ENCODE data around the gene GMPR.

The GMPR gene

GRCh38 chr6:16274885-16275589 lies 36.6 kb downstream of the GMPR start:
- no peak for DNase-seq

DNA sequence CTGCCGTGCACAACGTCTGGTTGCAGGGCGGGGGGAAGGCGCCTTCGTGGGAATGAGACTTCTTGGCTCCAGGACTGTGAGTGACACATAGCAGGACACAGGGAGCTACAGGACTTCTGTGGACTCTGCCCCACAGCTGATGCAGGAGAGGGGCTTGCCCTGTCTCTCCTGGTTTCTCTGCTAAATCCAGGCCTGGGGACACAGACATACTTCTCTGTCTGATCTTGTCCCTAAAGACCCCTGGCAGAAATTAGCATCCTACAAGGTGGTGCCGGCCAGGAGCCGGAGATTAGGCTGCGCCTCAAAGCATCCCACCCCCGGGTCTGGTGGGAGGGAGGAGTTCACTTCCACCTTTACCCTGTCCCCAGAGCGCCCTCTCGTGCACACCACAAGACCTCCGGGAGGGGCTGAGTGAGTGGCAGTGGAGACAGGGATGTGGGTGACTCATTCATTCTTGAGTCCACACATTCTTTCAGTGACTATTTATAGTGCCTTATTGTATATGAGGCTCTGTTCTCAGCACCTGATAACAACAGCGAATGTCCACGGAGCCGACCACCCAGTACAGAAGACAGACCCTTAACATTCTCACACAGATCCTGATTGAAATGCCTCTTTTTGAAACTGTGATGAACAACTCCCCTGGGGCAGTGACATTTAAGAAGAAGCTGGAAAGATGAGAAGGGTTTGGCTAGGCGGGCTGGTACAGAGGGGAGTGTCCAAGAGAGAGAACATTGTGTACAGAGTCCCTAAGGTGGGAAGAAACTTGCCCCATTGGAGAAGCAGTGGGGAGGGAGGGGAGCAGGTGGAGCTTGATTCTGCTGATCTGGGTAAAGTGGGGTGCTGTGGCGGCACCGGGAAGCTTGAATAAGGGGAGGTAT lies 39.0 kb downstream of the GMPR start:
- no peak for DNase-seq

- DNase-seq: no peak
Observed at GRCh38 chr6:16278048-16278724, 39.8 kb downstream of the GMPR start.

DNA sequence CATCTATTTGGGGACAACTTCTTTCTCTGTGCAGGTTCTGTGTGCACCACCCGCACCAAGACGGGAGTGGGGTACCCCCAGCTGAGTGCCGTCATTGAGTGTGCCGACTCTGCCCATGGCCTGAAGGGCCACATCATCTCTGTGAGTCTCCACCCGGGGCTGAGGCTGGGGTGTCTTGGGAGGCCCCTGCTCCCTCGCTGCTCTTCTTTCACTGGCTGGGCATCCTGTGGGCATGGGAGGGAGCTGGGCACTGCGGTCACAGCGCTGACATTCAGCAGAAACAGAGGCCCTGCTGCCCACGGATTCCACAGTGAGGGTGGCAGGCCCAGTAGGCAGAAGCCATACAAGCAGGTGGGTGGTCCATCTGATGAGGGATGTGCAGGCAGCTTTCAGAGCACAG lies 40.4 kb downstream of the GMPR start:
- DNase-seq: no peak

DNA sequence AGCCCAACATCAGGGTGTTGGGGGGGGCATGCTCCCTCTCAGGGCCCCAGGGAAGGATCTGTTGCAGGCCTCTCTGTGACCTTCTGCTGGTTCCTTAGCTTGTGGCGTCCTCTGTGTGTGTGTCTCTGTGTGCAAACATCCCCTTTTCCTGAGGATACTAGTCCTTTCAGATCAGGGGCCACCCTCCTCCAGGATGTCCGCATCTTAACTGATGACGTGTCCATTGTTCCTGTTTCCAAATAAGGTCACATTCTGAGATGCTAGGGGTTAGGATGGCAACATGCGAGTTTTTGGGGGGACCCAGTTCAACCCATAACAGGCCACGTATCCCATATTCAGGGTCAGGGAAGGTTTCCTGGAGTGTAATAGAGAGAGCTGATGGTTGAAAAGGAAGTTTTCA lies 40.9 kb downstream of the GMPR start:
- DNase-seq: no peak

- DNase-seq: no peak
Observed at GRCh38 chr6:16282370-16282769, 44.0 kb downstream of the GMPR start.

DNA sequence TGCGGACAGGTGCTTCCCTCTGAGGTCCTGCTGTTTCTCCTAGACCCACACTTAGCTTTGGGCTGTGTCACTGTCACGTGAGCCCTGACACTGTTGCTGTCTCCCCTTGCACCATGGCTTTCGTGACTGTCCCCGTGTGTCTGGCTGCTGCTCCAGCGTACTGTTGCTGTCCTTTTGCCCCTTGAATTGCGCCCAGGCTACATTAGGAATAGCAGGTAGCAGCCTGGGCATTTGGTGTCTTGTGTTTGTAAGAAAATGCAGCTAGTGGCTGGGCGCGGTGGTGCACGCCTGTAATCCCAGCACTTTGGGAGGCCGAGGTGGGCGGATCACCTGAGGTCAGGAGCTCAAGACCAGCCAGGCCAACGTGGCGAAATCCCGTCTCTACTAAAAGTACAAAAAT lies 46.1 kb downstream of the GMPR start:
- DNase-seq: no peak

DNA sequence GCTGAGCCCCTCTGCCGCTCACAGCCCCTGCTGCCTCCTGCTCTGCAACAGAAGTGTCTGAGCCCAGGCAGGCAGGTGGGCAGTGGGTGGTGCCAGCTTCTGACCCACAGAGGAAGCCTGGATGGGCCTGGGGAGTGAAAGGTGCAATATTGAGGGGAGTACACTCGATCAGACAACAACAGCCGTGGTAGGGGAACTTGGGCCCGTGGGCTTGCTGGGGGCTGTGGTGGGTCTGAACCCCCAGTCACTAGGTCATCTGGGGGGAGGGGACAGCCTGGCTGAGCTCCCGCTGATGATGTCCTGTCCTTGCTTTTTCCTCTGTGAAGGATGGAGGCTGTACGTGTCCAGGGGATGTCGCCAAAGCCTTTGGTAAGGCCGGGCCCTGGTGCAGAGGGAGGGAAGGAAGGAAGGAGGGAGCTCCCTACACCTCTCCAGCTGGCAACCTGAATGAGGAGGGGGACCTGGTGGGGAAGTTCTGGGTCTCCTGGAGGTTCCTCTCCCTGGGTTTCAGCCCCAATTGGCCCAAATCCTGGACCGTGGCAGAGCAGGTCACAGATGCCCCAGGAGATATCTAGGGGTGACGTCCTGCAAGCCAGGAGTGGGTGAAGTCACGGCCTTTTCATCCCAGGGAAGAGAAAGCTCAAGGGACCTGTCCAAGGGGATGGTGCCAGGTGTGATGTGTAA lies 47.2 kb downstream of the GMPR start:
- DNase-seq: no peak

DNA sequence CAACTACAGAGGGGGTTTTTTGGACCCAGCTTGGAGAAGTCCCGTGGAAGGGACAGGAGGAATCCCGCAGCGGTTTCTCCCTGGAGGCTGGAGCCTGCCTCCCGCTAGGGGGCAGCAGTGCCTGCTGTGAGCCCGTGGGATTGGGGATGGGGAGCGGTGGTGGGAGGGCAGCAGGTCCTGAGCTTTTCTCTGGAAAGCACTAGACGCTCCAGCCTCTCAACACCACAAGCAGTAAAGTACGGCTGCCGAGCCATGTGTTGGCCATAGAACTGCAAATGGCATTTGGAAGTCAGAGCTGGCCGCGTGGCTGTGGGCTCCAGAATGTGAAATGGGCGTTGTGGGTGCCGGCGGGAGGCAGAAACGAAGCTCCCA lies 47.8 kb downstream of the GMPR start:
- no peak for DNase-seq

GRCh38 chr6:16288163-16288562 lies 49.8 kb downstream of the GMPR start:
- DNase-seq: no peak

GRCh38 chr6:16291739-16292138 lies 53.4 kb downstream of the GMPR start:
- no peak for DNase-seq

DNA sequence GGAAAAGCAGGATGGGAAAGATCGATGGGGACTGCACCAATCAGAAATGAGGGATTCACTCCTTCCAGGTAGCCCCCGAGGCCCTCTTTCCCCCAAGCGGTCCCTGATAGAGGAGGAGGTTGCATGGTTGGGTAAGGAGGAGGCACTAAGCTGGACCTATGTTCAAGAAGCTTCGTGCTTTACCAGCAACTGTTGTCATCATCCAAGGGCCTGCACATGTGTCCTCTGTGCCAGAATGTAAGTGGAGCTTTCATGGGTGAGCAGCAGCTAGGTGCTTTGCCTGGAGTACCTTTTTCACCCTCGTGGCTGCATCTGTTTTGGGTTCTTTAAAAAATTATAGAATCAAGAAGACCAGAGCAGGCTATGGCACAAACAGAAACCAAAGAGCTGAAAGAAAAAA lies 54.0 kb downstream of the GMPR start:
- no peak for DNase-seq

GRCh38 chr6:16292942-16293341 lies 54.6 kb downstream of the GMPR start:
- DNase-seq: no peak

DNA sequence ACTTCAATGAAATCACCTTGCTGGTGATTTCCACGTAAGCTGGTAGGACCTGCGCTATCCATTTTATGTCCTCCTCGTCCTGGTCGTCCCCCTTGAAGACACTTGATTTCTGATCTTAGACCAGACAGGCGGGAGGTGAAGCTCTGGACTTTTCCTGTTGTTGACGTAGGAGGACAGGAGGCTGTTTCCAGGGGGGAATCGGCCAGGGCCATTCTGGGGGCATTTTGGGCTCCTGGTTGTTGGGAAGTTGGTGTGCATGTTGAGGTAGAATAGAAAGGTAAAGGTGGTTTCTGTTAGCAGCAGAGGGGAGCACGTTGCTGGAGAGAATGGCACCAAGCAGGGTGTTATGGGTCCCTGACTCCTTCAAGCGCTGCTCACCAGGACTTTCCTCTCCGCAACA lies 56.0 kb downstream of the GMPR start:
- DNase-seq: no peak

GRCh38 chr6:16295060-16295459 lies 56.7 kb downstream of the GMPR start:
- DNase-seq: no peak

DNA sequence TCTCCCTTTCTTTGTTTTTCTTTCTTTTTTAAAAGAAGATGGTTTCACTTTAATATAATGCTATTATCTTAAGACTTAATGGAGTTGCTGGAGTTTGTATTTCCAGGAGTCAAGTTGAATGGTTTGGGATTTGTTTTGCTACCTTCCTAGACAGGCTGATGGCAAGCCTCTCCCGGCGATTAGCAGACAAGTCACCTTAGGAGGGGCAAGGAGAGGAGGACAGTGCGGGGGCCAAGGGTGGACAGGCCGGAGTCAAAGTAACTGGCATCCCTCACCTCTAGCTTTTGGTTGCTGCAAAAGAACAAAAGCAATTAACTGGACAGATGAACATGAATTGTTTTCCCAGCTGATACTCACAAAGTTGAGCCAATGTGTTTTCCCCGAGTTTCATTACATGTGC lies 57.1 kb downstream of the GMPR start:
- no peak for DNase-seq

DNA sequence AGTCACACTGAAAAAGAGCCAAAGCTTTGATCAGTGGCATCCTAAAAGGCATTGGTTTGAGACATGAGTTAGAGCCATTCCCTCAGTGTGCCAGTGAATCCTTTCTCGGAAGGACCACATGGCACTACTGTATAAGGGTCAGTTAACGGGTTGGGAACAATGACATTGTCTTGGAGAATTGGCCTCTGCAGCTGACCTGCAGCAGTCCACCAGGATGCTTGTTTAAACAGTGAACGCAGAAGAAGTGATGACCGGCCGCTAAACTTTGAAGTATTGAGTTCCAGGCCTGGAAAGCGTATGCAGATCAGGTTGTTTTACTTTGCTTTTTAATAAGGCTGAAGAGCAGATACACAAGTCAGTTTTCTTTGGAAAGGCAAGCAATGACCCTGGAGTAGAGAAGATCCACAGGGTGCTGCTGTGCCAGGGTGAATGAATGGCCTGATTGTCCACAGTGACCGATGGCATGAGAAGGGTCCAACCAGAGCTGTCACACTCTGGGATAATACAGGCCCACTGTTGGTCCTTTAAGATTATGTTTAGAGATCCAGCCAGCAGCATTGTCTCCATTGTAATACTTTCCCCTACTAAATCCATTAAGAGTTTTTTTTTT lies 57.8 kb downstream of the GMPR start:
- no peak for DNase-seq

GRCh38 chr6:16299861-16300260 lies 61.5 kb downstream of the GMPR start:
- DNase-seq: no peak

DNA sequence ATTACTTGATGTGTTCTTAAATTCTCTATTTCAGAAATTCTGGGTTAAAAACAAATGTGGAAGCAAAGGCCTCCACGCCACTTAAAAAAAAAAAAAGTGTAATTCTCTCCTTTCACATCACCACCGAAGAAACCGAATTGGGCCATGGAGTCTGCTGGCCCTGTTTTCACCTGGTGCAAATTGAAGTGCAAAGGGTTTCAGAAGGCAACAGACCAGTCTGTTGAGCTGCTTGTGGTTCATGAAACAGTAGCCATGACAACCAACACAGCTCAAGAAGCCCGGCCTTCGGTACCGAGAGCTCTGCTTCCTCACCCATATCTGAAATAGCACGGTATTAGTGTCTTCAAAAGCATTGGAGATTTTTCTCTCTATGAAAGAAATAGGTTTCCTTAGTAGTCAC lies 63.1 kb downstream of the GMPR start:
- DNase-seq: no peak

DNA sequence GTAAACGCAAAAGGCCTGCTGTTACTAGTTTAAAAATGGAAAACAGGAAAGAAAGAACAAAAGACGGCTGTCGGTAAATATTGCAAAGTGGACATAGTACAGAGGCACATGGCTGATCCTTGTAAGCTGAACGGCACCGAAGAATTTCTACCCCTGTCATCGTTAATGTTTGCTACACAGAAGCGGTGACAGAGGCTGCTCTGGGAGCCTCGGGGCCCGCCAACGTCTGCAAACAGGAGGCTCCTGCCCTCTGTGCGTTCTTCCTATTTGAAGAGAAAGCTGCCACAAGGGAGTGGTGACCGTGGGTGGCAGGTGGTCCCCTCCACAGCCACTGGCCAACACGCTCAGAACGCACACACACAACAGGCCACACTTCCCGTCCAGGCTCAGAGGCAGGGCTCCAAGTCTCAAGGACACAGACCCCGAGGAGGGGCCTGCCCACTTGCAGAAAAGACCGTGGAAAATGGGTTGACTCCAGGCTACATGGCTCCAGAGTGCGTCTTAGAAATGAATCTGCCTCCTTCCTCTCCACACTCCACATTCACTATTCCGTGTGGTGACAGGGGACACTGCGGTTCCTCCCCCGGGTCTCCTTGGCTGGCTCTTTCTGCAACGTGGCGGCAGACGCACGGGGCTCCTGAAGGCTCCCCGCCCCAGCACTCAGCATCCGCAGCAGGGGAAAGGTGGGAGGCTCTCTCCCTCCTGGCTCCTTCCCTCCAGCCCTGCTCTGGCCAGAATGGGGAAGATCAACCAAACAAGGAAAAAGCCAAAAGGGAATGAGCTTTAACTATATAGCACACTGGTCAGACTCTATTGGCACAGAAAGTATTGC lies 64.5 kb downstream of the GMPR start:
- no peak for DNase-seq

DNA sequence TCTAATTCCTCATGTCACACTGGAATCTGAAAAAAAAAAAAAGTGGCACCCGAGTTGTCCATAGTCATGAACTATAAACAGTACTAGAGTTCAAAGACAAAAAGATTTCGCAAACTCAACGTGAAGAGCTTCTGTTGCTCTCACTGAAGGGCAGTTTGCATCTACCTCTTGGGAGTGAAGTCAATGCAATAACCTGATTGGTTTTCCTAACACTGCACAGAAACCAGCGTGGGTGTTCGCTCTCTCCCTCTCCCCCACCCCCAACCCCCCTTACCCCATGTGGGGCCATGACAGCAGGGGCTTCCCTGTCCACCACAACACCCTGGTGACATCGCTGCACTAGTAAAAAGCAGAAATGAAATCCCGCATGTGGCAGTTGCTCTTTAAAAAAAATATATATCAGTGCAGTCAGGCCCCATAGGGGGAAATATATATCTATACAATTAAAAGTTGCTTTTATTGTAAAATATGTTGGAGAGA lies 66.9 kb downstream of the GMPR start:
- no peak for DNase-seq

- DNase-seq: no peak
Observed at GRCh38 chr6:16305788-16306187, 67.4 kb downstream of the GMPR start.

All from GF-D8 (cell line).